ELF-1 (cell line): ENCODE data around the gene TRAF2.

ENCODE experiments used
- DNase-seq: peaks from one replicate; pipeline ENCODE4 v3.0.0-alpha.2; 2016; ENCODE audit warnings: low read depth, low spot score

TRAF2 gene

GRCh38 chr9:136949239-136949816 lies 63.0 kb downstream of the TRAF2 start:
- DNase-seq = no peak

GRCh38 chr9:136949817-136950655 lies 63.7 kb downstream of the TRAF2 start:
- DNase-seq = peak; percentile 93

GRCh38 chr9:136950656-136951276 lies 64.5 kb downstream of the TRAF2 start:
- DNase-seq = no peak

- DNase-seq = no peak
Observed at GRCh38 chr9:136951541-136952320, 65.4 kb downstream of the TRAF2 start, which contains the start of gene LCN12. TSS of gene LCN12 (plus strand) at chr9:136952273. CDS start at chr9:136952328, 55 bp downstream.

- DNase-seq = no peak
Observed at GRCh38 chr9:136952321-136952850, 66.1 kb downstream of the TRAF2 start.

GRCh38 chr9:136952876-136953770 lies 66.8 kb downstream of the TRAF2 start:
- peak; percentile 33 for DNase-seq

GRCh38 chr9:136953771-136954269 lies 67.5 kb downstream of the TRAF2 start:
- DNase-seq = no peak

GRCh38 chr9:136954270-136955083 lies 68.2 kb downstream of the TRAF2 start:
- no peak for DNase-seq

- DNase-seq = no peak
Observed at GRCh38 chr9:136955202-136955942, 69.1 kb downstream of the TRAF2 start.

GRCh38 chr9:136955943-136956335 lies 69.6 kb downstream of the TRAF2 start:
- DNase-seq = no peak

- no peak for DNase-seq
Observed at GRCh38 chr9:136956604-136957003, 70.3 kb downstream of the TRAF2 start.

GRCh38 chr9:136957461-136957860 lies 71.1 kb downstream of the TRAF2 start:
- DNase-seq = no peak

- DNase-seq = no peak
Observed at GRCh38 chr9:136957901-136958300, 71.6 kb downstream of the TRAF2 start.

- DNase-seq = no peak
Observed at GRCh38 chr9:136958473-136958872, 72.2 kb downstream of the TRAF2 start.

- no peak for DNase-seq
Observed at GRCh38 chr9:136958898-136959850, 72.9 kb downstream of the TRAF2 start.

- DNase-seq = no peak
Observed at GRCh38 chr9:136960212-136960937, 74.1 kb downstream of the TRAF2 start.

GRCh38 chr9:136960938-136961275 lies 74.6 kb downstream of the TRAF2 start:
- DNase-seq = no peak
